HepG2 (cell line): Measurements from ENCODE around the gene RAB39B. TPM values are rescaled to one million over a fixed set of nuclear protein-coding genes. Genes with fewer than 3 reads are reported as not detected.

Experiments used
- KDM5B ChIP-seq: sonication (generic); formaldehyde crosslinking; IDR thresholded peaks from 2 replicates; pipeline ENCODE4 v1.4.0; 2020; ENCODE audit warnings: missing genetic modification reagents, mild to moderate bottlenecking, borderline replicate concordance
- NFYC ChIP-seq: IDR thresholded peaks from 2 replicates; pipeline ENCODE4 v1.6.1; 2016; ENCODE audit warnings: missing genetic modification reagents, missing compliant biosample characterization
- SAP130 ChIP-seq: IDR thresholded peaks from 2 replicates; pipeline ENCODE4 v1.6.1; 2016; ENCODE audit warnings: low read depth
- SCMH1 ChIP-seq: sonication (generic); formaldehyde crosslinking; IDR thresholded peaks from 2 replicates; pipeline ENCODE4 v1.9.0; 2021; ENCODE audit warnings: missing genetic modification reagents, mild to moderate bottlenecking, borderline replicate concordance
- SP2 ChIP-seq: sonication (generic); formaldehyde crosslinking; IDR thresholded peaks from 2 replicates; pipeline ENCODE4 v1.5.1; 2020; ENCODE audit warnings: mild to moderate bottlenecking, missing genetic modification reagents
- ZBTB38 ChIP-seq: sonication (generic); formaldehyde crosslinking; IDR thresholded peaks from 2 replicates; pipeline ENCODE4 v1.5.1; 2020; ENCODE audit warnings: mild to moderate bottlenecking, missing genetic modification reagents
- polyA plus RNA-seq, 8 experiments: library from polyadenylated mRNA; depleted of rRNA in 3 of 8; stranded (reverse) in 7 of 8; unstranded in 1 of 8; fragments of >200 nt; fragmentation: Illumina TruSeq in 4 of 8; extraction: Trizol in 4 of 8; gene quantifications; 2 replicates each; pipeline versions ENCODE4 v1.2.1 to v1.2.3, GENCODE V29; 2011 to 2016; ENCODE audit warnings: low read depth in 4 of 8, missing spikeins in 1 of 8, mixed read lengths in 1 of 8; ENCODE audit not compliant: insufficient read depth in 1 of 8
- total RNA-seq, 5 experiments: library from RNA; depleted of rRNA; stranded (reverse); fragments of >200 nt; fragmentation: Illumina TruSeq; extraction: Trizol; gene quantifications; 2 replicates each; pipeline ENCODE4 v1.2.3, GENCODE V29; 2016; ENCODE audit warnings: low read depth in 1 of 5
- TF ChIP-seq, protein P1 (sequence below): sonication (generic); formaldehyde crosslinking; IDR thresholded peaks from 2 replicates; pipeline ENCODE4 v1.4.0; 2020; ENCODE audit warnings: missing genetic modification reagents, low read depth, mild to moderate bottlenecking, borderline replicate concordance
- TF ChIP-seq, protein P2 (sequence below): sonication (generic); formaldehyde crosslinking; IDR thresholded peaks from 2 replicates; pipeline ENCODE4 v1.8.1; 2023; ENCODE audit warnings: mild to moderate bottlenecking, missing genetic modification reagents
- TF ChIP-seq, protein P3 (sequence below): sonication (generic); formaldehyde crosslinking; conservative IDR thresholded peaks from 2 replicates; pipeline ENCODE4 v1.4.0; 2020; ENCODE audit warnings: mild to moderate bottlenecking, missing genetic modification reagents, moderate library complexity
- TF ChIP-seq, protein P4 (sequence below): sonication (generic); formaldehyde crosslinking; IDR thresholded peaks from 2 replicates; pipeline ENCODE4 v1.5.1; 2020; ENCODE audit warnings: mild to moderate bottlenecking, missing genetic modification reagents, borderline replicate concordance
- TF ChIP-seq, protein P5 (sequence below): sonication (generic); formaldehyde crosslinking; IDR thresholded peaks from 2 replicates; pipeline ENCODE4 v1.5.0; 2020; ENCODE audit warnings: missing genetic modification reagents
- TF ChIP-seq, protein P6 (sequence below): IDR thresholded peaks from 2 replicates; pipeline ENCODE4 v1.6.1; 2016; ENCODE audit warnings: control low read depth
- TF ChIP-seq, protein P7 (sequence below): sonication (generic); formaldehyde crosslinking; IDR thresholded peaks from 2 replicates; pipeline ENCODE4 v1.9.0; 2022; ENCODE audit warnings: missing genetic modification reagents, mild to moderate bottlenecking, borderline replicate concordance
- TF ChIP-seq, protein P8 (sequence below): IDR thresholded peaks from 2 replicates; pipeline ENCODE4 v1.6.1; 2016; ENCODE audit warnings: missing biosample characterization, missing genetic modification reagents, low read depth

The RAB39B gene
- total and polyA plus RNA-seq, 2 of the 13 experiments (the other 11 are each of a cell fraction or from before 2014, with no cell fraction given) = 0.05 to 0.07 TPM

DNA sequence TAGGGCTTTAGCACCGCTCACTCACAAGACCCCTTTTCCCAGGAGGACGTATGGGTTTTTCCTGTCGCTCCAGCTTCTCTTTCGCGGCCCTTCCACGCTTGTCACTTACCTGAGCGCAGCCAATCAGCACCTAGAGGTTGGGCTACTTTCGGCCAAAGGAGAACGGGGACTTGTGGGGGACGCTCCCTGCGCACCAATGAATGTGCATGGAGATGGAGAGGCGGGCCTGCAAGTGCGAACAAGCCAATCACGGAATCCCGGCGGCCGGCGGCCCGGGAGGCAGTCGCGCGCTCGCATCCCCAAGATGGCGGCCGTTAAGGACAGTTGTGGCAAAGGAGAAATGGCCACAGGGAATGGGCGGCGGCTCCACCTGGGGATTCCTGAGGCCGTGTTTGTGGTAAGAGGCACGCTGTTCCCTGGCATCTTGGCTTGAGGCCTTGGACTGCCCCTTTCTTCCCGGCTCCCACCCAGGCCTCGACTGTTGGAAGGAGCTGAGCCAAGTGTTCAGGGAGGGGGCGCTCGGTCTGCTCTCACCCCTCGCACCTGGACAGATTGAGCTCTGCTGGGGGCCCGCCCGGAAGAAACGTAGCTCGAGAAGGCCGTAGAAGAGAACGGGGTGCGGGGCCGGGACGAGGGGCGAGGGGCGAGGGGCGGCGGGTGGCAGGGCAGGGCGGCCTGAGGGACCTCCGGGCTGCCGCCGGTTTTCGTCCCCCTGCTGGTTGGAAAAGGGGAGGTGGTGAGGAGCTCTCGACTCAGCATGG is 47.9 kb downstream of the RAB39B start, which contains the start of gene VBP1 (continued):
- TF ChIP-seq, protein P1, sequence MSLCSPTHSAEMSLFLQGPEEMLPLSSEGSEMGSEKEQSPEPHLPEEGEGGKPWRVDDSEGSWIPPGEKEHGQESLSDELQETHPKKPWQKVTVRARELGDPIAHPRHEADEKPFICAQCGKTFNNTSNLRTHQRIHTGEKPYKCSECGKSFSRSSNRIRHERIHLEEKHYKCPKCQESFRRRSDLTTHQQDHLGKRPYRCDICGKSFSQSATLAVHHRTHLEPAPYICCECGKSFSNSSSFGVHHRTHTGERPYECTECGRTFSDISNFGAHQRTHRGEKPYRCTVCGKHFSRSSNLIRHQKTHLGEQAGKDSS (CRISPR knock-in tag) = no peak
- TF ChIP-seq SP2 (CRISPR knock-in tag) (peak; percentile 93), ZBTB38 (no peak), SAP130 (CRISPR knock-in tag) (peak; percentile 40), NFYC (peak; percentile 94), SCMH1 (CRISPR knock-in tag) (no peak), KDM5B (CRISPR knock-in tag) (peak; percentile 32; the same call in 1 of the 2 replicates)
- TF ChIP-seq, protein P2, sequence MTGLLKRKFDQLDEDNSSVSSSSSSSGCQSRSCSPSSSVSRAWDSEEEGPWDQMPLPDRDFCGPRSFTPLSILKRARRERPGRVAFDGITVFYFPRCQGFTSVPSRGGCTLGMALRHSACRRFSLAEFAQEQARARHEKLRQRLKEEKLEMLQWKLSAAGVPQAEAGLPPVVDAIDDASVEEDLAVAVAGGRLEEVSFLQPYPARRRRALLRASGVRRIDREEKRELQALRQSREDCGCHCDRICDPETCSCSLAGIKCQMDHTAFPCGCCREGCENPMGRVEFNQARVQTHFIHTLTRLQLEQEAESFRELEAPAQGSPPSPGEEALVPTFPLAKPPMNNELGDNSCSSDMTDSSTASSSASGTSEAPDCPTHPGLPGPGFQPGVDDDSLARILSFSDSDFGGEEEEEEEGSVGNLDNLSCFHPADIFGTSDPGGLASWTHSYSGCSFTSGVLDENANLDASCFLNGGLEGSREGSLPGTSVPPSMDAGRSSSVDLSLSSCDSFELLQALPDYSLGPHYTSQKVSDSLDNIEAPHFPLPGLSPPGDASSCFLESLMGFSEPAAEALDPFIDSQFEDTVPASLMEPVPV (CRISPR knock-in tag) = no peak
- TF ChIP-seq, protein P3, sequence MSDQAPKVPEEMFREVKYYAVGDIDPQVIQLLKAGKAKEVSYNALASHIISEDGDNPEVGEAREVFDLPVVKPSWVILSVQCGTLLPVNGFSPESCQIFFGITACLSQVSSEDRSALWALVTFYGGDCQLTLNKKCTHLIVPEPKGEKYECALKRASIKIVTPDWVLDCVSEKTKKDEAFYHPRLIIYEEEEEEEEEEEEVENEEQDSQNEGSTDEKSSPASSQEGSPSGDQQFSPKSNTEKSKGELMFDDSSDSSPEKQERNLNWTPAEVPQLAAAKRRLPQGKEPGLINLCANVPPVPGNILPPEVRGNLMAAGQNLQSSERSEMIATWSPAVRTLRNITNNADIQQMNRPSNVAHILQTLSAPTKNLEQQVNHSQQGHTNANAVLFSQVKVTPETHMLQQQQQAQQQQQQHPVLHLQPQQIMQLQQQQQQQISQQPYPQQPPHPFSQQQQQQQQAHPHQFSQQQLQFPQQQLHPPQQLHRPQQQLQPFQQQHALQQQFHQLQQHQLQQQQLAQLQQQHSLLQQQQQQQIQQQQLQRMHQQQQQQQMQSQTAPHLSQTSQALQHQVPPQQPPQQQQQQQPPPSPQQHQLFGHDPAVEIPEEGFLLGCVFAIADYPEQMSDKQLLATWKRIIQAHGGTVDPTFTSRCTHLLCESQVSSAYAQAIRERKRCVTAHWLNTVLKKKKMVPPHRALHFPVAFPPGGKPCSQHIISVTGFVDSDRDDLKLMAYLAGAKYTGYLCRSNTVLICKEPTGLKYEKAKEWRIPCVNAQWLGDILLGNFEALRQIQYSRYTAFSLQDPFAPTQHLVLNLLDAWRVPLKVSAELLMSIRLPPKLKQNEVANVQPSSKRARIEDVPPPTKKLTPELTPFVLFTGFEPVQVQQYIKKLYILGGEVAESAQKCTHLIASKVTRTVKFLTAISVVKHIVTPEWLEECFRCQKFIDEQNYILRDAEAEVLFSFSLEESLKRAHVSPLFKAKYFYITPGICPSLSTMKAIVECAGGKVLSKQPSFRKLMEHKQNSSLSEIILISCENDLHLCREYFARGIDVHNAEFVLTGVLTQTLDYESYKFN = no peak
- TF ChIP-seq, protein P4, sequence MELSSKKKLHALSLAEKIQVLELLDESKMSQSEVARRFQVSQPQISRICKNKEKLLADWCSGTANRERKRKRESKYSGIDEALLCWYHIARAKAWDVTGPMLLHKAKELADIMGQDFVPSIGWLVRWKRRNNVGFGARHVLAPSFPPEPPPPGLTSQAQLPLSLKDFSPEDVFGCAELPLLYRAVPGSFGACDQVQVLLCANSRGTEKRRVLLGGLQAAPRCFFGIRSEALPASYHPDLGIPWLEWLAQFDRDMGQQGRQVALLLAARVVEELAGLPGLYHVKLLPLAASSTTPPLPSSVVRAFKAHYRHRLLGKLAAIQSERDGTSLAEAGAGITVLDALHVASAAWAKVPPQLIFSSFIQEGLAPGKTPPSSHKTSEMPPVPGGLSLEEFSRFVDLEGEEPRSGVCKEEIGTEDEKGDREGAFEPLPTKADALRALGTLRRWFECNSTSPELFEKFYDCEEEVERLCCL = no peak
- TF ChIP-seq, protein P5, sequence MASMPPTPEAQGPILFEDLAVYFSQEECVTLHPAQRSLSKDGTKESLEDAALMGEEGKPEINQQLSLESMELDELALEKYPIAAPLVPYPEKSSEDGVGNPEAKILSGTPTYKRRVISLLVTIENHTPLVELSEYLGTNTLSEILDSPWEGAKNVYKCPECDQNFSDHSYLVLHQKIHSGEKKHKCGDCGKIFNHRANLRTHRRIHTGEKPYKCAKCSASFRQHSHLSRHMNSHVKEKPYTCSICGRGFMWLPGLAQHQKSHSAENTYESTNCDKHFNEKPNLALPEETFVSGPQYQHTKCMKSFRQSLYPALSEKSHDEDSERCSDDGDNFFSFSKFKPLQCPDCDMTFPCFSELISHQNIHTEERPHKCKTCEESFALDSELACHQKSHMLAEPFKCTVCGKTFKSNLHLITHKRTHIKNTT (CRISPR knock-in tag) = no peak
- TF ChIP-seq, protein P6, sequence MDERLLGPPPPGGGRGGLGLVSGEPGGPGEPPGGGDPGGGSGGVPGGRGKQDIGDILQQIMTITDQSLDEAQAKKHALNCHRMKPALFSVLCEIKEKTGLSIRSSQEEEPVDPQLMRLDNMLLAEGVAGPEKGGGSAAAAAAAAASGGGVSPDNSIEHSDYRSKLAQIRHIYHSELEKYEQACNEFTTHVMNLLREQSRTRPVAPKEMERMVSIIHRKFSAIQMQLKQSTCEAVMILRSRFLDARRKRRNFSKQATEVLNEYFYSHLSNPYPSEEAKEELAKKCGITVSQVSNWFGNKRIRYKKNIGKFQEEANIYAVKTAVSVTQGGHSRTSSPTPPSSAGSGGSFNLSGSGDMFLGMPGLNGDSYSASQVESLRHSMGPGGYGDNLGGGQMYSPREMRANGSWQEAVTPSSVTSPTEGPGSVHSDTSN (CRISPR knock-in tag) = peak; percentile 82
- TF ChIP-seq, protein P7, sequence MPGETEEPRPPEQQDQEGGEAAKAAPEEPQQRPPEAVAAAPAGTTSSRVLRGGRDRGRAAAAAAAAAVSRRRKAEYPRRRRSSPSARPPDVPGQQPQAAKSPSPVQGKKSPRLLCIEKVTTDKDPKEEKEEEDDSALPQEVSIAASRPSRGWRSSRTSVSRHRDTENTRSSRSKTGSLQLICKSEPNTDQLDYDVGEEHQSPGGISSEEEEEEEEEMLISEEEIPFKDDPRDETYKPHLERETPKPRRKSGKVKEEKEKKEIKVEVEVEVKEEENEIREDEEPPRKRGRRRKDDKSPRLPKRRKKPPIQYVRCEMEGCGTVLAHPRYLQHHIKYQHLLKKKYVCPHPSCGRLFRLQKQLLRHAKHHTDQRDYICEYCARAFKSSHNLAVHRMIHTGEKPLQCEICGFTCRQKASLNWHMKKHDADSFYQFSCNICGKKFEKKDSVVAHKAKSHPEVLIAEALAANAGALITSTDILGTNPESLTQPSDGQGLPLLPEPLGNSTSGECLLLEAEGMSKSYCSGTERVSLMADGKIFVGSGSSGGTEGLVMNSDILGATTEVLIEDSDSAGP (CRISPR knock-in tag) = 0 out of 2 replicates have a peak, but pooled peaks have one; percentile 19
- TF ChIP-seq, protein P8, sequence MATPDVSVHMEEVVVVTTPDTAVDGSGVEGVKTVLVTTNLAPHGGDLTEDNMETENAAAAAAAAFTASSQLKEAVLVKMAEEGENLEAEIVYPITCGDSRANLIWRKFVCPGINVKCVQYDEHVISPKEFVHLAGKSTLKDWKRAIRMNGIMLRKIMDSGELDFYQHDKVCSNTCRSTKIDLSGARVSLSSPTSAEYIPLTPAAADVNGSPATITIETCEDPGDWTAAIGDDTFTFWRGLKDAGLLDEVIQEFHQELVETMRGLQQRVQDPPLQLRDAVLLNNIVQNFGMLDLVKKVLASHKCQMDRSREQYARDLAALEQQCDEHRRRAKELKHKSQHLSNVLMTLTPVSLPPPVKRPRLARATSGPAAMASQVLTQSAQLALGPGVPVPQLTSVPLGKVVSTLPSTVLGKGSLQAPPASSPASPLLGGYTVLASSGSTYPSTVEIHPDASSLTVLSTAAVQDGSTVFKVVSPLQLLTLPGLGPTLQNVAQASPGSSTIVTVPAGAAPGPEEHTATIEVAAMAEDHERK (CRISPR knock-in tag) = no peak
